Fibroblast of lung (primary cell): ENCODE measurements around the gene INHBE. TPM values are rescaled to one million over a fixed set of nuclear protein-coding genes. Genes with fewer than 3 reads are reported as not detected.

ENCODE experiments used
- DNase-seq, 2 donors: peaks; one replicate each; pipeline versions ENCODE4 v3.0.0 to v3.0.0-alpha.2; 2010; ENCODE audit warnings: low read depth in 2 of 2
- H2AFZ ChIP-seq: 2 replicates; pipeline ENCODE4 v1.5.1; 2012; ENCODE audit warnings: low read length, control low read depth, inconsistent platforms
- H3K27ac ChIP-seq: 2 replicates; pipeline ENCODE4 v1.5.1; 2011; ENCODE audit warnings: low read length, control low read depth; ENCODE audit not compliant: insufficient read depth
- H3K27me3 ChIP-seq: 2 replicates; pipeline ENCODE4 v1.5.1; 2011; ENCODE audit warnings: mild to moderate bottlenecking, low read length; ENCODE audit not compliant: control insufficient read depth, insufficient read depth
- H3K36me3 ChIP-seq: 2 replicates; pipeline ENCODE4 v1.5.1; 2011; ENCODE audit warnings: low read length; ENCODE audit not compliant: control insufficient read depth, insufficient read depth
- H3K4me1 ChIP-seq: 2 replicates; pipeline ENCODE4 v1.5.1; 2011; ENCODE audit warnings: low read length; ENCODE audit not compliant: control insufficient read depth, insufficient read depth; ENCODE audit errors: extremely low read depth
- H3K4me2 ChIP-seq: 2 replicates; pipeline ENCODE4 v1.5.1; 2011; ENCODE audit warnings: low read length, control low read depth; ENCODE audit not compliant: insufficient read depth; ENCODE audit errors: extremely low read depth
- H3K4me3 ChIP-seq, 4 experiments: fragments of 200-600 bp in 1 of 4; sonication (generic) in 1 of 4; replicated peaks in 1 of 4; 2 replicates each; pipeline ENCODE4 v1.5.1; 2011 to 2016; ENCODE audit warnings: low read length in 4 of 4, low read depth in 3 of 4, mild to moderate bottlenecking in 3 of 4, control low read depth in 2 of 4, inconsistent platforms in 1 of 4, mixed read lengths in 1 of 4; ENCODE audit not compliant: insufficient read depth in 1 of 4; ENCODE audit errors: control extremely low read depth in 1 of 4
- H3K79me2 ChIP-seq: 2 replicates; pipeline ENCODE4 v1.5.1; 2012; ENCODE audit warnings: mild to moderate bottlenecking, low read length, inconsistent platforms; ENCODE audit not compliant: control insufficient read depth, insufficient read depth
- H3K9ac ChIP-seq: 2 replicates; pipeline ENCODE4 v1.5.1; 2011; ENCODE audit warnings: mild to moderate bottlenecking, low read length, control low read depth; ENCODE audit not compliant: insufficient read depth
- H3K9me3 ChIP-seq: 2 replicates; pipeline ENCODE4 v1.5.1; 2012; ENCODE audit warnings: low read depth, low read length; ENCODE audit not compliant: control insufficient read depth, insufficient read depth
- H4K20me1 ChIP-seq: 2 replicates; pipeline ENCODE4 v1.5.1; 2011; ENCODE audit warnings: low read length; ENCODE audit not compliant: control insufficient read depth, insufficient read depth; ENCODE audit errors: extremely low read depth
- EZH2 ChIP-seq: IDR thresholded peaks from 2 replicates; pipeline ENCODE4 v1.5.1; 2012; ENCODE audit warnings: low read length, control low read depth, mild to moderate bottlenecking; ENCODE audit errors: missing control alignments
- polyA plus RNA-seq, 2 donors: library from polyadenylated mRNA; depleted of rRNA in 1 of 2; stranded (reverse) in 1 of 2; unstranded in 1 of 2; fragments of >200 nt; gene quantifications; 2 replicates each; pipeline ENCODE4 v1.2.1, GENCODE V29; 2011 to 2012; ENCODE audit warnings: missing spikeins in 1 of 2
- total RNA-seq: library from RNA; depleted of rRNA; stranded (reverse); fragments of >200 nt; gene quantifications from 2 replicates; pipeline ENCODE4 v1.2.1, GENCODE V29; 2014
- TF ChIP-seq, protein P1 (sequence below), 2 donors: IDR thresholded peaks in 1 of 2; conservative IDR thresholded peaks in 1 of 2; 1 replicate in 1 of 2; 2 replicates in 1 of 2; pipeline ENCODE4 v1.5.1; 2011 to 2012; ENCODE audit warnings: low read length in 2 of 2, control low read depth in 1 of 2, inconsistent platforms in 1 of 2, low read depth in 1 of 2, mild to moderate bottlenecking in 1 of 2

INHBE gene
- total and polyA plus RNA-seq, 2 donors (not counting 1 experiment from before 2014, with no cell fraction given) = 0.67 to 26.4 TPM

DNA sequence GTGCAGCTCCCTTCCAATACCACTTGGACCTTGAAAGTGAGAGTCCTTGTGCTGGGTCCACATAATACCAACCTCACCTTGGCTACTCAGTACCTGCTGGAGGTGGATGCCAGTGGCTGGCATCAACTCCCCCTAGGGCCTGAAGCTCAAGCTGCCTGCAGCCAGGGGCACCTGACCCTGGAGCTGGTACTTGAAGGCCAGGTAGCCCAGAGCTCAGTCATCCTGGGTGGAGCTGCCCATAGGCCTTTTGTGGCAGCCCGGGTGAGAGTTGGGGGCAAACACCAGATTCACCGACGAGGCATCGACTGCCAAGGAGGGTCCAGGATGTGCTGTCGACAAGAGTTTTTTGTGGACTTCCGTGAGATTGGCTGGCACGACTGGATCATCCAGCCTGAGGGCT is 5.7 kb upstream of the INHBE start:
- Histone ChIP-seq H3K79me2 (no peaks in the 10 kb centered on the region), H3K9me3 (no peaks in the 10 kb centered on the region), H3K27ac (no peak overlapping the region), H4K20me1 (no peaks in the 10 kb centered on the region), H3K36me3 (no peaks in the 10 kb centered on the region), H3K4me3 (no peak overlapping the region), H3K9ac (no peak overlapping the region), H2AFZ (no peak overlapping the region), H3K4me1 (peaks cover 15% of the 10 kb centered on the region), H3K4me2 (no peak overlapping the region), H3K27me3 (no peaks in the 10 kb centered on the region)
- TF ChIP-seq EZH2 = no peak
- TF ChIP-seq, protein P1, sequence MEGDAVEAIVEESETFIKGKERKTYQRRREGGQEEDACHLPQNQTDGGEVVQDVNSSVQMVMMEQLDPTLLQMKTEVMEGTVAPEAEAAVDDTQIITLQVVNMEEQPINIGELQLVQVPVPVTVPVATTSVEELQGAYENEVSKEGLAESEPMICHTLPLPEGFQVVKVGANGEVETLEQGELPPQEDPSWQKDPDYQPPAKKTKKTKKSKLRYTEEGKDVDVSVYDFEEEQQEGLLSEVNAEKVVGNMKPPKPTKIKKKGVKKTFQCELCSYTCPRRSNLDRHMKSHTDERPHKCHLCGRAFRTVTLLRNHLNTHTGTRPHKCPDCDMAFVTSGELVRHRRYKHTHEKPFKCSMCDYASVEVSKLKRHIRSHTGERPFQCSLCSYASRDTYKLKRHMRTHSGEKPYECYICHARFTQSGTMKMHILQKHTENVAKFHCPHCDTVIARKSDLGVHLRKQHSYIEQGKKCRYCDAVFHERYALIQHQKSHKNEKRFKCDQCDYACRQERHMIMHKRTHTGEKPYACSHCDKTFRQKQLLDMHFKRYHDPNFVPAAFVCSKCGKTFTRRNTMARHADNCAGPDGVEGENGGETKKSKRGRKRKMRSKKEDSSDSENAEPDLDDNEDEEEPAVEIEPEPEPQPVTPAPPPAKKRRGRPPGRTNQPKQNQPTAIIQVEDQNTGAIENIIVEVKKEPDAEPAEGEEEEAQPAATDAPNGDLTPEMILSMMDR (conservative IDR thresholded peaks at IDR 0.05 in 1 of 2, IDR thresholded peaks at IDR 0.05 in 1 of 2; ENCODE audit: low read depth in 1 of 2, low read length in 2 of 2) = no peak
- no peak for DNase-seq

DNA sequence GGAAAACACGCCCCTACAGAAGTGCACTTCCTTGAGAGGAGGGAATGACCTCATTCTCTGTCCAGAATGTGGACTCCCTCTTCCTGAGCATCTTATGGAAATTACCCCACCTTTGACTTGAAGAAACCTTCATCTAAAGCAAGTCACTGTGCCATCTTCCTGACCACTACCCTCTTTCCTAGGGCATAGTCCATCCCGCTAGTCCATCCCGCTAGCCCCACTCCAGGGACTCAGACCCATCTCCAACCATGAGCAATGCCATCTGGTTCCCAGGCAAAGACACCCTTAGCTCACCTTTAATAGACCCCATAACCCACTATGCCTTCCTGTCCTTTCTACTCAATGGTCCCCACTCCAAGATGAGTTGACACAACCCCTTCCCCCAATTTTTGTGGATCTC is 5.0 kb upstream of the INHBE start:
- Histone ChIP-seq H3K4me1 (peaks cover 20% of the 10 kb centered on the region), H3K4me2 (no peak overlapping the region), H4K20me1 (no peaks in the 10 kb centered on the region), H3K36me3 (no peaks in the 10 kb centered on the region), H3K27ac (no peak overlapping the region), H3K9ac (no peak overlapping the region), H3K4me3 (no peak overlapping the region), H3K9me3 (no peaks in the 10 kb centered on the region), H3K79me2 (no peaks in the 10 kb centered on the region), H2AFZ (no peak overlapping the region), H3K27me3 (no peaks in the 10 kb centered on the region)
- no peak for DNase-seq
- TF ChIP-seq, protein P1 (conservative IDR thresholded peaks at IDR 0.05 in 1 of 2, IDR thresholded peaks at IDR 0.05 in 1 of 2; ENCODE audit: low read depth in 1 of 2, low read length in 2 of 2) = no peak
- no peak for TF ChIP-seq EZH2

DNA sequence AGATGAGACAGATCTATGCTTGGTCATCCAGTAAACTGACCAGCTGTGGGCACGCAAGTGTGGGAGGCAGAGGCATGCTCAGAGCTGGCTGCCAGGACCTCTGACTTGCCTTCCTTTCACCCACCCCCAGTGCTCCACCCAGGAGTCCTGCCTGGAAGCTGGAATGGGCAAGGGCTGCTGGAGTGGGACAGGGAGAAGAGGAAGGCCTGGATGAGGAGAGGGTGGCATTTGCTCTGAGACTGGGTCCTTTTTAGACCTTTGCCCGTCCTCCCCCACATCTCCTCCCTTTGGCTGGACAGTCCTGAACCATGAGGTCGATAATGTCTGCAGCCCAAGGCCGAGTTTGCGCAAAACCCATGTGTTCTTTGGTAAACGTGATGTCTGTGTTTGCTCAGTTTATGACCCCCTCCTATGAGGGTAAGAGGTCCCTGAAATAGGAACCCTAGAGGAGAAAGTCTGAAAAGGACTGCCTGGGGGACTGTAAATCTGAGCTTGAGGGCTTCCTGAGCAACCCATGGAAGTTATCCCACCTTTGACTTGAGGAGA is 3.8 kb upstream of the INHBE start:
- Histone ChIP-seq H3K9ac (no peak overlapping the region), H3K9me3 (no peaks in the 10 kb centered on the region), H3K36me3 (no peaks in the 10 kb centered on the region), H3K79me2 (no peaks in the 10 kb centered on the region), H2AFZ (peak overlapping the region; percentile 26), H3K27me3 (no peaks in the 10 kb centered on the region), H3K4me1 (peaks cover 25% of the 10 kb centered on the region), H3K4me2 (no peak overlapping the region), H3K4me3 (no peak overlapping the region), H3K27ac (no peak overlapping the region), H4K20me1 (no peaks in the 10 kb centered on the region)
- TF ChIP-seq EZH2 = no peak
- TF ChIP-seq, protein P1 (conservative IDR thresholded peaks at IDR 0.05 in 1 of 2, IDR thresholded peaks at IDR 0.05 in 1 of 2; ENCODE audit: low read depth in 1 of 2, low read length in 2 of 2) = no peak
- DNase-seq = peak in 1 of 2 donors; percentile 22
